H1 (cell line): ENCODE results near the gene SAP30. TPM values are rescaled to one million over a fixed set of nuclear protein-coding genes. Genes with fewer than 3 reads are reported as not detected.

ENCODE experiments used
- CREB1 ChIP-seq: IDR thresholded peaks from 2 replicates; pipeline ENCODE4 v1.6.1; 2012; ENCODE audit warnings: inconsistent platforms
- GABPA ChIP-seq: IDR thresholded peaks from 2 replicates; pipeline ENCODE4 v1.6.1; 2011; ENCODE audit warnings: mild to moderate bottlenecking, low read length, moderate library complexity, borderline replicate concordance; ENCODE audit not compliant: insufficient read depth
- GTF2F1 ChIP-seq: IDR thresholded peaks from 2 replicates; pipeline ENCODE4 v1.6.1; 2012; ENCODE audit warnings: low read depth, low read length, improper control_type of control experiment, borderline replicate concordance
- polyA plus RNA-seq, 7 experiments: library from polyadenylated mRNA; depleted of rRNA in 3 of 7; stranded (reverse) in 5 of 7; unstranded in 2 of 7; fragments of >200 nt in 5 of 7; fragments of 200-250 nt in 2 of 7; gene quantifications; 1 replicate in 5 of 7; 2 replicates in 1 of 7; 4 replicates in 1 of 7; pipeline versions ENCODE4 v1.2.1 to v1.2.3, GENCODE V29; 2011 to 2013; ENCODE audit warnings: missing spikeins in 2 of 7, mixed read lengths in 2 of 7
- total RNA-seq: library from RNA; stranded (reverse); fragmentation: NEBNext Ultra II Directional; extraction: Animal tissue kit (Norgen Biotek cat#: 25700); gene quantifications from 2 replicates; pipeline ENCODE4 v1.2.1, GENCODE V29; 2021
- TF ChIP-seq, protein P1 (sequence below): IDR thresholded peaks from 2 replicates; pipeline ENCODE4 v1.6.1; 2011; ENCODE audit warnings: low read depth, mild to moderate bottlenecking, low read length; ENCODE audit not compliant: insufficient read depth

Gene SAP30
- total and polyA plus RNA-seq, 2 of the 8 experiments (the other 6 are each of a cell fraction or from before 2014, with no cell fraction given), result 7.7 to 21.1 TPM

DNA sequence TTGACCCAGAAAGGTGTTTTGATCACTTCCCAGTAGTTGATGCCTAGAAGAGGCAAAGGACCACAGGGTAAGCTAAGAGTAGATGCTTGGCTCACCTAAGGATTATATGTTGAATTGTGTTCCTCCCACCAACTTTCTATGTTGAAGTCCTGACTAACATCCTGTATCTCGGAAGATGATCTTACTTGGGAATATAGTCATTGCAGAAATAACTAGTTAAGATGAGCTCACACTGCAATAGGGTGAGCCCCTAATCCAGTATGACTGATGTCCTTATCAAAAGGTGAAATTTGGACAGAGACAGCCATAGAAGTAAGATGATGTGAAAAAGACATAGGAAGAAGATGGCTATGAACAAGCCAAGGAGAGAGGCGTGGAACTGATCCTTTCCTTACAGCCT is 33.3 kb upstream of the SAP30 start (continued):
- TF ChIP-seq GTF2F1, result no peak
- no peak for TF ChIP-seq CREB1
- TF ChIP-seq, protein P1, sequence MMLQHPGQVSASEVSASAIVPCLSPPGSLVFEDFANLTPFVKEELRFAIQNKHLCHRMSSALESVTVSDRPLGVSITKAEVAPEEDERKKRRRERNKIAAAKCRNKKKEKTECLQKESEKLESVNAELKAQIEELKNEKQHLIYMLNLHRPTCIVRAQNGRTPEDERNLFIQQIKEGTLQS, result no peak
- no peak for TF ChIP-seq GABPA
- TF ChIP-seq, all 59 proteins: peak for 0
